ENCODE measurements around the gene CNTROB.

Gene CNTROB

GRCh38 chr17:7903154-7904103 is 28.6 kb upstream of the CNTROB start:
- DNase-seq = no peak

- no peak for DNase-seq
Measured at GRCh38 chr17:7909089-7909488, 22.9 kb upstream of the CNTROB start.

- no peak for DNase-seq
Measured at GRCh38 chr17:7910281-7910680, 21.7 kb upstream of the CNTROB start.

- DNase-seq = no peak
Measured at GRCh38 chr17:7910711-7911110, 21.3 kb upstream of the CNTROB start.

- no peak for DNase-seq
Measured at GRCh38 chr17:7911116-7911515, 20.9 kb upstream of the CNTROB start.

GRCh38 chr17:7912927-7913524 is 19.0 kb upstream of the CNTROB start:
- DNase-seq = peak in 1 of 2 experiments; percentile 42

- no peak for DNase-seq
Measured at GRCh38 chr17:7915179-7915610, 16.8 kb upstream of the CNTROB start.

GRCh38 chr17:7915611-7916384 is 16.2 kb upstream of the CNTROB start, which contains the start of gene RNF227:
TSS of gene RNF227 (minus strand) at chr17:7916289. CDS start at chr17:7916195, 94 bp downstream.
- peak; percentile 79 to 86 for DNase-seq

- DNase-seq = no peak
Measured at GRCh38 chr17:7916385-7916682, 15.7 kb upstream of the CNTROB start.

GRCh38 chr17:7916808-7917207 is 15.2 kb upstream of the CNTROB start:
- no peak for DNase-seq

- DNase-seq = no peak
Measured at GRCh38 chr17:7922269-7922844, 9.6 kb upstream of the CNTROB start.

GRCh38 chr17:7922845-7923628 is 9.0 kb upstream of the CNTROB start:
- no peak for DNase-seq

- DNase-seq = no peak
Measured at GRCh38 chr17:7927596-7927995, 4.4 kb upstream of the CNTROB start.

GRCh38 chr17:7929158-7930023 is 2.6 kb upstream of the CNTROB start, which contains the start of gene KCNAB3:
TSS of gene KCNAB3 (minus strand) at chr17:7929856. CDS start at chr17:7929435, 421 bp downstream.
- no peak for DNase-seq

- DNase-seq = no peak
Measured at GRCh38 chr17:7930841-7931631, 970 bp upstream of the CNTROB start.

GRCh38 chr17:7932483-7932891 is 481 bp downstream of the CNTROB start:
- DNase-seq = no peak

- peak in 1 of 2 experiments; percentile 4 for DNase-seq
Measured at GRCh38 chr17:7932949-7933348, 943 bp downstream of the CNTROB start.

- DNase-seq = no peak
Measured at GRCh38 chr17:7935859-7936258, 3.9 kb downstream of the CNTROB start.

- no peak for DNase-seq
Measured at GRCh38 chr17:7940034-7940433, 8.0 kb downstream of the CNTROB start.

- DNase-seq = no peak
Measured at GRCh38 chr17:7940743-7941142, 8.7 kb downstream of the CNTROB start.
